ENCODE data around the gene CNP.

DNA sequence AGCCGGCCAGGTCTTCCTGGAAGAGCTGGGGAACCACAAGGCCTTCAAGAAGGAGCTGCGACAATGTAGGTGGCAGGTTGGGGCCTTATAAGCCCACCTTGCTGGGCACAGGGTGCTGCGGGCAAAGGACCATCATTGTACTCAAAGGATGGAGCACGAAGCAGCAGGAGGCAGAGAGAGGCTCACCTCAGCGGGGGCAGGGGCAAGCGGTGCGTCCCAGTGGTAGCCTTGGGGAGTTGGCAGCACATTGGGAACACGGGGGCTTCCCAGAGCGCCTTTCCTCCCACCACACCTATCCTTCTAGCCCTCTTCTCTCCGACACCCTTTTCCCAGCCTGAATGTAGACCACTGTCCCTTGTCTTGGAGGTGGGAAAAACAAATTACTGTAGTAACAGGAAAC, 2.1 kb downstream of the CNP start:
- TF ChIP-seq, protein P1, sequence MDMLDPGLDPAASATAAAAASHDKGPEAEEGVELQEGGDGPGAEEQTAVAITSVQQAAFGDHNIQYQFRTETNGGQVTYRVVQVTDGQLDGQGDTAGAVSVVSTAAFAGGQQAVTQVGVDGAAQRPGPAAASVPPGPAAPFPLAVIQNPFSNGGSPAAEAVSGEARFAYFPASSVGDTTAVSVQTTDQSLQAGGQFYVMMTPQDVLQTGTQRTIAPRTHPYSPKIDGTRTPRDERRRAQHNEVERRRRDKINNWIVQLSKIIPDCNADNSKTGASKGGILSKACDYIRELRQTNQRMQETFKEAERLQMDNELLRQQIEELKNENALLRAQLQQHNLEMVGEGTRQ (IDR thresholded peaks at IDR 0.05; ENCODE audit: low read length), result no peak
- TF ChIP-seq, protein P2, sequence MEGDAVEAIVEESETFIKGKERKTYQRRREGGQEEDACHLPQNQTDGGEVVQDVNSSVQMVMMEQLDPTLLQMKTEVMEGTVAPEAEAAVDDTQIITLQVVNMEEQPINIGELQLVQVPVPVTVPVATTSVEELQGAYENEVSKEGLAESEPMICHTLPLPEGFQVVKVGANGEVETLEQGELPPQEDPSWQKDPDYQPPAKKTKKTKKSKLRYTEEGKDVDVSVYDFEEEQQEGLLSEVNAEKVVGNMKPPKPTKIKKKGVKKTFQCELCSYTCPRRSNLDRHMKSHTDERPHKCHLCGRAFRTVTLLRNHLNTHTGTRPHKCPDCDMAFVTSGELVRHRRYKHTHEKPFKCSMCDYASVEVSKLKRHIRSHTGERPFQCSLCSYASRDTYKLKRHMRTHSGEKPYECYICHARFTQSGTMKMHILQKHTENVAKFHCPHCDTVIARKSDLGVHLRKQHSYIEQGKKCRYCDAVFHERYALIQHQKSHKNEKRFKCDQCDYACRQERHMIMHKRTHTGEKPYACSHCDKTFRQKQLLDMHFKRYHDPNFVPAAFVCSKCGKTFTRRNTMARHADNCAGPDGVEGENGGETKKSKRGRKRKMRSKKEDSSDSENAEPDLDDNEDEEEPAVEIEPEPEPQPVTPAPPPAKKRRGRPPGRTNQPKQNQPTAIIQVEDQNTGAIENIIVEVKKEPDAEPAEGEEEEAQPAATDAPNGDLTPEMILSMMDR (IDR thresholded peaks at IDR 0.05; ENCODE audit: control extremely low read depth in 1 of 3, insufficient read depth in 1 of 3, low read depth in 1 of 3, low read length in 3 of 3), result no peak
- TF ChIP-seq RAD21 (IDR thresholded peaks at IDR 0.05 in 1 of 2, conservative IDR thresholded peaks at IDR 0.05 in 1 of 2; ENCODE audit: low read depth in 2 of 2, low read length in 2 of 2), result no peak

Data from H1 (cell line).